HG03196 (cell line): ENCODE results near the gene HMX3.

Source experiments
- ATAC-seq: cut with Tn5 transposase; IDR thresholded peaks from one replicate; pipeline ENCODE4 v1.9.1; 2021; ENCODE audit not compliant: unreplicated experiment

HMX3 gene

GRCh38 chr10:123135415-123136141 lies at the start of gene HMX3:
Gene HMX3, plus strand, starts transcription at chr10:123135970. Its CDS starts 81 bp downstream, at chr10:123136051.
- no peak for ATAC-seq

- no peak for ATAC-seq
These were observed 49.5 kb upstream of the HMX3 start for GRCh38 chr10:123086281-123086680.

GRCh38 chr10:123087348-123087747 lies 48.4 kb upstream of the HMX3 start:
- no peak for ATAC-seq

- no peak for ATAC-seq
These were observed 48.0 kb upstream of the HMX3 start for GRCh38 chr10:123087786-123088185.

GRCh38 chr10:123092635-123093414 lies 42.9 kb upstream of the HMX3 start:
- no peak for ATAC-seq

- ATAC-seq = no peak
These were observed 42.3 kb upstream of the HMX3 start for GRCh38 chr10:123093489-123093888.

GRCh38 chr10:123096452-123096851 lies 39.3 kb upstream of the HMX3 start:
- ATAC-seq = no peak

GRCh38 chr10:123097039-123097438 lies 38.7 kb upstream of the HMX3 start:
- no peak for ATAC-seq

- ATAC-seq = no peak
These were observed 35.6 kb upstream of the HMX3 start for GRCh38 chr10:123100030-123100762.

GRCh38 chr10:123101872-123102271 lies 33.9 kb upstream of the HMX3 start:
- ATAC-seq = no peak

- ATAC-seq = no peak
These were observed 33.1 kb upstream of the HMX3 start for GRCh38 chr10:123102673-123103072.

GRCh38 chr10:123103944-123104343 lies 31.8 kb upstream of the HMX3 start:
- no peak for ATAC-seq

- ATAC-seq = no peak
These were observed 26.3 kb upstream of the HMX3 start for GRCh38 chr10:123109466-123109865.

GRCh38 chr10:123117644-123118417 lies 17.9 kb upstream of the HMX3 start:
- no peak for ATAC-seq

GRCh38 chr10:123119081-123119480 lies 16.7 kb upstream of the HMX3 start:
- ATAC-seq = no peak

GRCh38 chr10:123126246-123126645 lies 9.5 kb upstream of the HMX3 start:
- no peak for ATAC-seq

- no peak for ATAC-seq
These were observed 6.0 kb upstream of the HMX3 start for GRCh38 chr10:123129618-123130271.

- ATAC-seq = no peak
These were observed 2.9 kb upstream of the HMX3 start for GRCh38 chr10:123132576-123133477.

GRCh38 chr10:123133541-123134342 lies 2.0 kb upstream of the HMX3 start:
- no peak for ATAC-seq
